CD4-positive, alpha-beta memory T cell (primary cell): ENCODE results near the gene ZC3H12A. TPM values are rescaled to one million over a fixed set of nuclear protein-coding genes. Genes with fewer than 3 reads are reported as not detected.

Source experiments
- CTCF ChIA-PET: fragments of 350-600 bp; sonication (Branson Sonifier 250); formaldehyde crosslinking; loops from one replicate; lab custom pipeline; 2021; ENCODE audit warnings: inconsistent platforms; ENCODE audit not compliant: partially characterized antibody; lab: Charles Lee
- POLR2A ChIA-PET: fragments of 350-600 bp; sonication (Branson Sonifier 250); formaldehyde crosslinking; loops from one replicate; lab custom pipeline; 2021; ENCODE audit not compliant: partially characterized antibody; lab: Charles Lee
- DNase-seq, 5 donors: peaks; one replicate each; pipeline versions ENCODE4 v3.0.0 to v3.0.0-alpha.2; 2020 to 2022; ENCODE audit warnings: mixed read lengths in 1 of 5
- H3K27ac ChIP-seq: one replicate; pipeline ENCODE4 v1.7.0; 2013; ENCODE audit warnings: low read depth, low read length
- H3K27me3 ChIP-seq: 2 replicates; pipeline ENCODE4 v1.7.0; 2013; ENCODE audit warnings: mild to moderate bottlenecking, low read length, moderate library complexity; ENCODE audit not compliant: insufficient read depth
- H3K36me3 ChIP-seq: 2 replicates; pipeline ENCODE4 v1.7.0; 2013; ENCODE audit warnings: mild to moderate bottlenecking, low read length, moderate library complexity; ENCODE audit not compliant: insufficient read depth
- H3K4me1 ChIP-seq: 2 replicates; pipeline ENCODE4 v1.7.0; 2013; ENCODE audit warnings: mild to moderate bottlenecking, low read length, moderate library complexity; ENCODE audit not compliant: insufficient read depth
- H3K4me3 ChIP-seq, 2 donors: one replicate each; pipeline ENCODE4 v1.7.0; 2013; ENCODE audit warnings: low read length in 2 of 2, mild to moderate bottlenecking in 1 of 2
- H3K9me3 ChIP-seq, 2 donors: one replicate each; pipeline ENCODE4 v1.7.0; 2013; ENCODE audit warnings: low read length in 2 of 2, control low read depth in 1 of 2; ENCODE audit not compliant: control insufficient read depth in 1 of 2
- H3K27ac Mint-ChIP-seq, 7 donors: one replicate each; pipeline ENCODE4 v1.8.0; 2020 to 2021; ENCODE audit warnings: mixed read lengths in 7 of 7, mild to moderate bottlenecking in 6 of 7, inconsistent platforms in 3 of 7, moderate library complexity in 3 of 7
- H3K27me3 Mint-ChIP-seq, 2 donors: one replicate each; pipeline ENCODE4 v1.8.0; 2020 to 2021; ENCODE audit warnings: mixed read lengths in 2 of 2
- H3K36me3 Mint-ChIP-seq, 2 donors: one replicate each; pipeline ENCODE4 v1.8.0; 2020 to 2021; ENCODE audit warnings: mixed read lengths in 2 of 2, inconsistent platforms in 1 of 2, mild to moderate bottlenecking in 1 of 2
- H3K4me1 Mint-ChIP-seq, 4 donors: one replicate each; pipeline ENCODE4 v1.8.0; 2020 to 2021; ENCODE audit warnings: mixed read lengths in 4 of 4, mild to moderate bottlenecking in 1 of 4
- H3K4me3 Mint-ChIP-seq, 8 donors: one replicate each; pipeline ENCODE4 v1.8.0; 2020 to 2021; ENCODE audit warnings: mixed read lengths in 8 of 8, mild to moderate bottlenecking in 7 of 8, moderate library complexity in 6 of 8, inconsistent platforms in 3 of 8
- H3K9me3 Mint-ChIP-seq, 8 donors: one replicate each; pipeline ENCODE4 v1.8.0; 2020 to 2021; ENCODE audit warnings: mixed read lengths in 8 of 8, mild to moderate bottlenecking in 5 of 8, inconsistent platforms in 3 of 8, moderate library complexity in 1 of 8
- intact Hi-C: fragments of 100-400 bp; cut with micrococcal nuclease; formaldehyde crosslinking; loops from one replicate; pipeline ENCODE4 v1.15.1; 2023
- polyA plus RNA-seq, 2 donors: library from polyadenylated mRNA; unstranded; fragments of 300-500 nt; fragmentation: Illumina TruSeq; gene quantifications; one replicate each; pipeline ENCODE4 v1.2.3, GENCODE V29; 2021
- total RNA-seq, 2 experiments: library from RNA; stranded (reverse); gene quantifications; one replicate each; pipeline ENCODE4 v1.2.3, GENCODE V29; 2021

The ZC3H12A gene
- total and polyA plus RNA-seq, 4 experiments from 2014 or later = 10.6 to 60.7 (median 37.3) TPM

GRCh38 chr1:37434292-37435225 lies 39.8 kb upstream of the ZC3H12A start:
- H3K27ac ChIP-seq = no peak overlapping the region
- Mint-ChIP-seq H3K36me3 (no peaks in the 10 kb centered on the region), H3K4me1 (no peaks in the 10 kb centered on the region), H3K27ac (no peak overlapping the region), H3K4me3 (no peak overlapping the region), H3K27me3 (peaks cover 11 to 31% of the 10 kb centered on the region in 2 donors), H3K9me3 (no peaks in the 10 kb centered on the region)
- ChIA-PET CTCF (interaction anchor here (0.5 to 3.6 kb wide), 20 partner anchors 8 to 918 kb away, joined by 3 to 28 read pairs (median 4); no protein-coding TSS in a partner anchor), POLR2A (no interaction called here)
- H3K4me3 ChIP-seq = no peak overlapping the region
- intact Hi-C loops = loop anchor here (5.0 kb wide), 1 partner anchor 732 kb away; no protein-coding TSS in a partner anchor
- H3K36me3 ChIP-seq = no peaks in the 10 kb centered on the region
- DNase-seq = peak; percentile 46 to 58 (median 56)
- peaks cover 4% of the 10 kb centered on the region for H3K27me3 ChIP-seq
- H3K9me3 ChIP-seq = no peaks in the 10 kb centered on the region
- no peaks in the 10 kb centered on the region for H3K4me1 ChIP-seq

GRCh38 chr1:37437087-37437486 lies 37.3 kb upstream of the ZC3H12A start:
- Histone ChIP-seq H3K4me3 (no peak overlapping the region), H3K27ac (no peak overlapping the region), H3K4me1 (no peaks in the 10 kb centered on the region), H3K9me3 (no peaks in the 10 kb centered on the region), H3K36me3 (no peaks in the 10 kb centered on the region), H3K27me3 (no peaks in the 10 kb centered on the region)
- intact Hi-C loops = no loop called here
- Mint-ChIP-seq H3K27me3 (peaks cover 8 to 20% of the 10 kb centered on the region in 2 donors), H3K4me1 (no peaks in the 10 kb centered on the region), H3K4me3 (no peak overlapping the region), H3K36me3 (no peaks in the 10 kb centered on the region), H3K9me3 (no peaks in the 10 kb centered on the region), H3K27ac (no peak overlapping the region)
- no peak for DNase-seq
- CTCF ChIA-PET = interaction anchor here (1.6 to 3.6 kb wide), 2 partner anchors 862 to 921 kb away, joined by 6 to 28 read pairs; no protein-coding TSS in a partner anchor
- POLR2A ChIA-PET = no interaction called here

- no peaks in the 10 kb centered on the region for H3K27me3 ChIP-seq
- Mint-ChIP-seq H3K9me3 (no peaks in the 10 kb centered on the region), H3K27ac (no peak overlapping the region), H3K4me1 (no peaks in the 10 kb centered on the region), H3K4me3 (no peak overlapping the region), H3K27me3 (peaks cover 13 to 24% of the 10 kb centered on the region in 2 donors), H3K36me3 (no peaks in the 10 kb centered on the region)
- H3K36me3 ChIP-seq = no peaks in the 10 kb centered on the region
- POLR2A ChIA-PET = no interaction called here
- CTCF ChIA-PET = interaction anchor here (1.6 kb wide), 1 partner anchor 922 kb away, joined by 6 read pairs; no protein-coding TSS in a partner anchor
- no peak for DNase-seq
- no peaks in the 10 kb centered on the region for H3K4me1 ChIP-seq
- no peaks in the 10 kb centered on the region for H3K9me3 ChIP-seq
- no peak overlapping the region for H3K4me3 ChIP-seq
- intact Hi-C loops = no loop called here
- no peak overlapping the region for H3K27ac ChIP-seq
Measured at GRCh38 chr1:37438037-37438868, 36.1 kb upstream of the ZC3H12A start.

- no peaks in the 10 kb centered on the region for H3K27me3 ChIP-seq
- H3K4me3 ChIP-seq = no peak overlapping the region
- DNase-seq = no peak
- intact Hi-C loops = no loop called here
- no peaks in the 10 kb centered on the region for H3K4me1 ChIP-seq
- Mint-ChIP-seq H3K9me3 (no peaks in the 10 kb centered on the region), H3K27ac (no peak overlapping the region), H3K4me1 (no peaks in the 10 kb centered on the region), H3K4me3 (no peak overlapping the region), H3K27me3 (peaks cover 13 to 24% of the 10 kb centered on the region in 2 donors), H3K36me3 (no peaks in the 10 kb centered on the region)
- ChIA-PET POLR2A (no interaction called here), CTCF (no interaction called here)
- no peaks in the 10 kb centered on the region for H3K9me3 ChIP-seq
- H3K27ac ChIP-seq = no peak overlapping the region
- no peaks in the 10 kb centered on the region for H3K36me3 ChIP-seq
Measured at GRCh38 chr1:37438869-37439343, 35.5 kb upstream of the ZC3H12A start.

- Mint-ChIP-seq H3K27me3 (peaks cover 13 to 22% of the 10 kb centered on the region in 2 donors), H3K4me3 (no peak overlapping the region), H3K27ac (no peak overlapping the region), H3K36me3 (no peaks in the 10 kb centered on the region), H3K4me1 (no peaks in the 10 kb centered on the region), H3K9me3 (no peaks in the 10 kb centered on the region)
- no peaks in the 10 kb centered on the region for H3K4me1 ChIP-seq
- H3K4me3 ChIP-seq = no peak overlapping the region
- DNase-seq = no peak
- ChIA-PET CTCF (no interaction called here), POLR2A (no interaction called here)
- H3K27me3 ChIP-seq = no peaks in the 10 kb centered on the region
- H3K36me3 ChIP-seq = no peaks in the 10 kb centered on the region
- H3K9me3 ChIP-seq = no peaks in the 10 kb centered on the region
- intact Hi-C loops = no loop called here
- H3K27ac ChIP-seq = no peak overlapping the region
Measured at GRCh38 chr1:37439349-37439995, 34.9 kb upstream of the ZC3H12A start.

- DNase-seq = no peak
- Histone ChIP-seq H3K27ac (no peak overlapping the region), H3K27me3 (no peaks in the 10 kb centered on the region), H3K9me3 (no peaks in the 10 kb centered on the region), H3K36me3 (no peaks in the 10 kb centered on the region), H3K4me3 (no peak overlapping the region), H3K4me1 (no peaks in the 10 kb centered on the region)
- peak overlapping the region in 1 of 7 donors; percentile 70 for H3K27ac Mint-ChIP-seq
- ChIA-PET CTCF (no interaction called here), POLR2A (no interaction called here)
- intact Hi-C loops = no loop called here
- no peak overlapping the region for H3K4me3 Mint-ChIP-seq
- H3K4me1 Mint-ChIP-seq = no peaks in the 10 kb centered on the region
- H3K9me3 Mint-ChIP-seq = no peaks in the 10 kb centered on the region
- H3K27me3 Mint-ChIP-seq = peaks cover 13 to 19% of the 10 kb centered on the region in 2 donors
- H3K36me3 Mint-ChIP-seq = no peaks in the 10 kb centered on the region
Measured at GRCh38 chr1:37441490-37441889, 32.9 kb upstream of the ZC3H12A start.
